Stimulated activated CD4-positive, alpha-beta T cell treated with anti-CD3 and anti-CD28 coated beads, Interleukin-1b, Interleukin-23, amount 100 ng/mL, for 4 hours (primary cell): Measurements from ENCODE around the gene RAPSN.
A peak's percentile ranks its signal among the peaks of the same experiment; 100 is the strongest.

Experiments
- DNase-seq, 2 donors: peaks; one replicate each; pipeline ENCODE4 v3.0.0-alpha.2; 2020; ENCODE audit warnings: low read depth in 2 of 2

Gene RAPSN

GRCh38 chr11:47408598-47409439 is 40.1 kb downstream of the RAPSN start:
- DNase-seq: no peak

GRCh38 chr11:47407746-47408590 is 41.0 kb downstream of the RAPSN start, which contains the start of gene SLC39A13:
SLC39A13 (plus strand) TSS chr11:47408590; CDS start chr11:47410095, 1,505 bp downstream.
- DNase-seq: peak; percentile 89

GRCh38 chr11:47406896-47407745 is 41.8 kb downstream of the RAPSN start:
- DNase-seq: no peak

- DNase-seq: no peak
Measured at GRCh38 chr11:47403571-47403970, 45.4 kb downstream of the RAPSN start.

GRCh38 chr11:47403135-47403534 is 45.8 kb downstream of the RAPSN start:
- DNase-seq: no peak

GRCh38 chr11:47400768-47401279 is 48.1 kb downstream of the RAPSN start:
- no peak for DNase-seq

- peak in 1 of 2 donors; percentile 39 for DNase-seq
Measured at GRCh38 chr11:47399860-47400767, 48.8 kb downstream of the RAPSN start.

GRCh38 chr11:47398551-47398950 is 50.4 kb downstream of the RAPSN start:
- no peak for DNase-seq

- no peak for DNase-seq
Measured at GRCh38 chr11:47398011-47398410, 50.9 kb downstream of the RAPSN start.

GRCh38 chr11:47396049-47396320 is 53.0 kb downstream of the RAPSN start:
- no peak for DNase-seq

- no peak for DNase-seq
Measured at GRCh38 chr11:47395223-47396048, 53.5 kb downstream of the RAPSN start.

GRCh38 chr11:47394322-47395222 is 54.4 kb downstream of the RAPSN start:
- peak; percentile 32 to 51 for DNase-seq

GRCh38 chr11:47394050-47394321 is 55.0 kb downstream of the RAPSN start:
- no peak for DNase-seq

GRCh38 chr11:47393163-47394049 is 55.5 kb downstream of the RAPSN start:
- DNase-seq: no peak

- DNase-seq: no peak
Measured at GRCh38 chr11:47392546-47393162, 56.3 kb downstream of the RAPSN start.

GRCh38 chr11:47391711-47392432 is 57.1 kb downstream of the RAPSN start:
- no peak for DNase-seq

GRCh38 chr11:47391077-47391583 is 57.8 kb downstream of the RAPSN start:
- DNase-seq: no peak
